Activated CD8-positive, alpha-beta T cell treated with anti-CD3 and anti-CD28 coated beads for 36 hours (primary cell): ENCODE results near the gene PTPRD. TPM values are rescaled to one million over a fixed set of nuclear protein-coding genes. Genes with fewer than 3 reads are reported as not detected.

ENCODE experiments used
- ATAC-seq: fragments of 200-7000 bp; cut with Tn5 transposase; one replicate; pipeline ENCODE4 v1.10.0; 2021; ENCODE audit warnings: mild to moderate bottlenecking, moderate library complexity
- CTCF ChIA-PET: fragments of 350-600 bp; sonication (Branson Sonifier 250); formaldehyde crosslinking; loops from one replicate; lab custom pipeline; 2021; ENCODE audit warnings: antibody characterized with exemption; lab: Charles Lee
- POLR2A ChIA-PET: fragments of 350-600 bp; sonication (Branson Sonifier 250); formaldehyde crosslinking; loops from one replicate; lab custom pipeline; 2021; ENCODE audit warnings: antibody characterized with exemption; lab: Charles Lee
- DNase-seq: peaks from one replicate; pipeline ENCODE4 v3.0.0-alpha.2; 2020
- H3K27ac Mint-ChIP-seq: one replicate; pipeline ENCODE4 v1.8.0; 2021; ENCODE audit warnings: mild to moderate bottlenecking, mixed read lengths
- H3K27me3 Mint-ChIP-seq: one replicate; pipeline ENCODE4 v1.8.0; 2021; ENCODE audit warnings: mixed read lengths
- H3K36me3 Mint-ChIP-seq: one replicate; pipeline ENCODE4 v1.8.0; 2021; ENCODE audit warnings: low read depth, mixed read lengths
- H3K4me1 Mint-ChIP-seq: one replicate; pipeline ENCODE4 v1.8.0; 2021; ENCODE audit warnings: low read depth, mixed read lengths
- H3K4me3 Mint-ChIP-seq: one replicate; pipeline ENCODE4 v1.8.0; 2021; ENCODE audit warnings: mild to moderate bottlenecking, moderate library complexity, mixed read lengths
- H3K9me3 Mint-ChIP-seq: one replicate; pipeline ENCODE4 v1.8.0; 2021; ENCODE audit warnings: mixed read lengths
- intact Hi-C: fragments of 100-400 bp; cut with micrococcal nuclease; formaldehyde crosslinking; loops from one replicate; pipeline ENCODE4 v1.10.0; 2022
- total RNA-seq, 2 experiments: library from RNA; stranded (reverse); gene quantifications; one replicate each; pipeline ENCODE4 v1.2.3, GENCODE V29; 2021
- TF ChIP-seq, protein P1 (sequence below): fragments of 200-600 bp; IDR thresholded peaks from one replicate; pipeline ENCODE4 v1.8.0; 2022; ENCODE audit warnings: antibody characterized with exemption, mild to moderate bottlenecking

PTPRD gene
- total RNA-seq, 2 experiments from 2014 or later = not detected

DNA sequence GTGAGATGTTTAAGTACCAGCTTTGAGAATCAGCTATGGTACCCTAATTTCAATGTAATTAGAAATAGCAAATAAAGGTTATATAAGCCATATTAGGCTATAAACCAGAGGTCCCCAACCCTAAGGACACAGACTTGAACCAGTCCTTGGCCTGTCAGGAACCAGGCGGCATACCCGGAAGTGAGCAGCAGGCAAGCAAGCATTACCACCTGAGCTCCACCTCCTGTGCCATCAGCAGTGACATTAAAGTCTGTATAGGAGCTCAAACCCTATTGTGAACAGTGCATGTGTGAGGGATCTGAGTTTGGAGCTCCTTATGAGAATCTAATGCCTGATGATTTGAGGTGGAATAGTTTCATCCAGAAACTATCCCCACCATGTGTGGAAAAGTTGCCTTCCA, 1009.5 kb downstream of the PTPRD start:
- no peaks in the 10 kb centered on the region for H3K36me3 Mint-ChIP-seq
- TF ChIP-seq, protein P1, sequence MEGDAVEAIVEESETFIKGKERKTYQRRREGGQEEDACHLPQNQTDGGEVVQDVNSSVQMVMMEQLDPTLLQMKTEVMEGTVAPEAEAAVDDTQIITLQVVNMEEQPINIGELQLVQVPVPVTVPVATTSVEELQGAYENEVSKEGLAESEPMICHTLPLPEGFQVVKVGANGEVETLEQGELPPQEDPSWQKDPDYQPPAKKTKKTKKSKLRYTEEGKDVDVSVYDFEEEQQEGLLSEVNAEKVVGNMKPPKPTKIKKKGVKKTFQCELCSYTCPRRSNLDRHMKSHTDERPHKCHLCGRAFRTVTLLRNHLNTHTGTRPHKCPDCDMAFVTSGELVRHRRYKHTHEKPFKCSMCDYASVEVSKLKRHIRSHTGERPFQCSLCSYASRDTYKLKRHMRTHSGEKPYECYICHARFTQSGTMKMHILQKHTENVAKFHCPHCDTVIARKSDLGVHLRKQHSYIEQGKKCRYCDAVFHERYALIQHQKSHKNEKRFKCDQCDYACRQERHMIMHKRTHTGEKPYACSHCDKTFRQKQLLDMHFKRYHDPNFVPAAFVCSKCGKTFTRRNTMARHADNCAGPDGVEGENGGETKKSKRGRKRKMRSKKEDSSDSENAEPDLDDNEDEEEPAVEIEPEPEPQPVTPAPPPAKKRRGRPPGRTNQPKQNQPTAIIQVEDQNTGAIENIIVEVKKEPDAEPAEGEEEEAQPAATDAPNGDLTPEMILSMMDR = no peak
- no peak overlapping the region for H3K27ac Mint-ChIP-seq
- DNase-seq (no peak), ATAC-seq (no peak)
- H3K27me3 Mint-ChIP-seq = no peaks in the 10 kb centered on the region
- no peaks in the 10 kb centered on the region for H3K4me1 Mint-ChIP-seq
- no peak overlapping the region for H3K4me3 Mint-ChIP-seq
- no peaks in the 10 kb centered on the region for H3K9me3 Mint-ChIP-seq
- ChIA-PET CTCF (no interaction called here), POLR2A (no interaction called here)
- intact Hi-C loops = no loop called here

DNA sequence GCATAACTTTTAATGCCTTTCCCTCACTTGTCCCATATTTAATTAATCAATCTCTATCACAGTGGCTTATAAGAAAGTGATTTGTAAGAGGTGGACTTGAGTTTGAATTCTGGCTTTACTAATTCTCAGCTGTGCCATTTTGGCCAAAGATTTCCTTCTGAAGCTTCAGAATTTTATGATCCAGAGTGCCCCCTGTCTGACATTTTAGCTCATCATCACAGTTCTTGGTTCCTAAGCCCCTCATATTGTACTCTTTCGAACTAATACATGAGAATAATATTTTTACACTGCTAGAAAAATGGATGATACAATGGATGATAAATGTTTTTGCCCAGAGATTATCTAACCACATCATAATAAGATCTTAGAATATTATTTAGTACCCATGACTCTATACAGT, 1014.1 kb downstream of the PTPRD start:
- Mint-ChIP-seq H3K9me3 (no peaks in the 10 kb centered on the region), H3K36me3 (no peaks in the 10 kb centered on the region), H3K4me1 (no peaks in the 10 kb centered on the region), H3K27ac (no peak overlapping the region), H3K27me3 (no peaks in the 10 kb centered on the region), H3K4me3 (no peak overlapping the region)
- ChIA-PET CTCF (no interaction called here), POLR2A (no interaction called here)
- TF ChIP-seq, protein P1 = no peak
- DNase-seq (no peak), ATAC-seq (no peak)
- intact Hi-C loops = no loop called here

DNA sequence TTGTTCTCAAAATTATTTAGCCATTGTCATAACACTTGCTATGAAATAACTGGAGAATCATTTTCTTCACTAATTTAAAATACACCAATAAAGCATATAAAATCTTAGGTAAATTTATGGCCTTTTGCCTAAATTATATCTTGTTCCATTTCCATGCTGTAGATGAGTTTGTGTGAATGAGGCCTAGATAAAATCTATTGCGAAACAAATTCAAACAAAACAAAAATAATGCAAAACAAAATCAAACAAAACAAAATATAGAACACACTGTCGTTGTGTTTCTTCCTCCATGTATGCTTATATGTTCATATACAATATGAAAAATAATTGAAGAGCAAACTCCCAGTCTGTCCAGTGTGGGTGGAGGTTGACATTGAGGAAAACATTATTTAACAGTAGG, 1020.7 kb downstream of the PTPRD start:
- intact Hi-C loops = no loop called here
- CTCF ChIA-PET = no interaction called here
- TF ChIP-seq, protein P1 = no peak
- H3K27me3 Mint-ChIP-seq = no peaks in the 10 kb centered on the region
- DNase-seq (no peak), ATAC-seq (no peak)
- H3K36me3 Mint-ChIP-seq = no peaks in the 10 kb centered on the region
- H3K9me3 Mint-ChIP-seq = no peaks in the 10 kb centered on the region
- POLR2A ChIA-PET = no interaction called here
- H3K4me3 Mint-ChIP-seq = no peak overlapping the region
- no peaks in the 10 kb centered on the region for H3K4me1 Mint-ChIP-seq
- no peak overlapping the region for H3K27ac Mint-ChIP-seq

DNA sequence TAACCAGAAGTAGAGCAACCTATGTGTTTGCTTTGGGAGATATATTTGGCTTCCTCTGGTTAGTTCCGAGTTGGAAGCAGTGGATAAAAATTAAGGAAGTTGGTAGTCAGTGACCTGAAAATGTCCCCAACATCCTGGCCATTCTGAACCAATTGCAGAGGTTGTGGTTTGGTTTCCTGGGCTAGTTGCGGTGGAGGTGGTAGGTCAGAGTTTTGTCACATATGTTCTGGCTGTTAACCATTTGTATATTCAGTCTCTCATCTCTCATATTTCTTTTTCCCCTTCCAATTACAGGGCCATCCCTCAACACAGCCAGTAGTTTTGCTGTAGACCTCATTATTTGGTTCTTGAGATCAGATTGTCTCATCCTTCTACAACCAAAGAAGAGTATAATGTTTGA, 1026.9 kb downstream of the PTPRD start:
- no peak overlapping the region for H3K27ac Mint-ChIP-seq
- no peaks in the 10 kb centered on the region for H3K27me3 Mint-ChIP-seq
- DNase-seq (no peak), ATAC-seq (no peak)
- intact Hi-C loops = no loop called here
- H3K4me3 Mint-ChIP-seq = no peak overlapping the region
- H3K4me1 Mint-ChIP-seq = no peaks in the 10 kb centered on the region
- H3K9me3 Mint-ChIP-seq = no peaks in the 10 kb centered on the region
- TF ChIP-seq, protein P1 = no peak
- no peaks in the 10 kb centered on the region for H3K36me3 Mint-ChIP-seq
- ChIA-PET CTCF (no interaction called here), POLR2A (no interaction called here)

DNA sequence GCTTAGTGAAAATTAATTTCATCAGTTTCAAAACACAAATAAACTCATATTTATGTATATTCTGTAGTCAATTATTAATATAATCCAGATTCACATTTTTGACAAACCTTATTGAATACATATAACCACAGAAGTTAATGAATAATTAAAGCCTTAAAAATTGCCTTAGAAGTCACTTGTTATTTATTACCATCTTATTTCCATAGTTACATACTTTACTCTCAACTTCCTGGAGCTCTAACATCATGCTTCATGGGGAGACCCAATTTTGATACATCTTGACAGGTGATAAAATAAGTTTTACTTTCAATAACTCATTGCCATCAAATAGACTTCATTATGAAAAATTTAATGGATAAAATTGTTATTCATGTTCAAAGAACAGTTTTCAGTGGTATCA, 1038.7 kb downstream of the PTPRD start:
- POLR2A ChIA-PET = no interaction called here
- H3K4me1 Mint-ChIP-seq = no peaks in the 10 kb centered on the region

More for the DNA sequence above, 1038.7 kb downstream of the PTPRD start:
- H3K27ac Mint-ChIP-seq = no peak overlapping the region
- H3K4me3 Mint-ChIP-seq = no peak overlapping the region
- ATAC-seq (no peak), DNase-seq (no peak)
- no peaks in the 10 kb centered on the region for H3K27me3 Mint-ChIP-seq
- TF ChIP-seq, protein P1 = no peak
- intact Hi-C loops = no loop called here
- CTCF ChIA-PET = no interaction called here
- peaks cover under 1% of the 10 kb centered on the region for H3K9me3 Mint-ChIP-seq
- H3K36me3 Mint-ChIP-seq = no peaks in the 10 kb centered on the region
